CD4-positive, CD25-positive, alpha-beta regulatory T cell (primary cell): Measurements from ENCODE around the gene METAP1D. TPM values are rescaled to one million over a fixed set of nuclear protein-coding genes. Genes with fewer than 3 reads are reported as not detected.

ENCODE experiments used
- ATAC-seq, 2 donors: fragments of 150-1000 bp; cut with Tn5 transposase; one replicate each; pipeline ENCODE4 v1.10.0; 2021; ENCODE audit warnings: low read depth in 2 of 2, moderate number of reproducible peaks in 2 of 2, moderate library complexity in 1 of 2
- DNase-seq, 3 donors: peaks; one replicate each; pipeline versions ENCODE4 v3.0.0 to v3.0.0-alpha.2; 2012 to 2022; ENCODE audit warnings: mixed read lengths in 1 of 3
- H3K27ac ChIP-seq: one replicate; pipeline ENCODE4 v1.7.0; 2013; ENCODE audit warnings: mild to moderate bottlenecking, low read length; ENCODE audit not compliant: insufficient read depth, poor library complexity, severe bottlenecking
- H3K27me3 ChIP-seq: one replicate; pipeline ENCODE4 v1.7.0; 2013; ENCODE audit warnings: low read length; ENCODE audit not compliant: control insufficient read depth, insufficient read depth
- H3K36me3 ChIP-seq: one replicate; pipeline ENCODE4 v1.7.0; 2013; ENCODE audit warnings: mild to moderate bottlenecking, low read length, moderate library complexity; ENCODE audit not compliant: control insufficient read depth, insufficient read depth
- H3K4me1 ChIP-seq: 2 replicates; pipeline ENCODE4 v1.7.0; 2013; ENCODE audit warnings: mild to moderate bottlenecking, low read length; ENCODE audit not compliant: insufficient read depth, control insufficient read depth, poor library complexity, severe bottlenecking
- H3K4me3 ChIP-seq: one replicate; pipeline ENCODE4 v1.7.0; 2013; ENCODE audit warnings: low read depth, mild to moderate bottlenecking, low read length, moderate library complexity
- H3K9me3 ChIP-seq, 2 experiments: 1 replicate in 1 of 2; 2 replicates in 1 of 2; pipeline ENCODE4 v1.7.0; 2013; ENCODE audit warnings: low read length in 2 of 2, mild to moderate bottlenecking in 1 of 2, moderate library complexity in 1 of 2; ENCODE audit not compliant: control insufficient read depth in 2 of 2
- H3K27ac Mint-ChIP-seq, 3 donors: one replicate each; pipeline ENCODE4 v1.8.0; 2020 to 2022; ENCODE audit warnings: mild to moderate bottlenecking in 3 of 3, mixed read lengths in 3 of 3, moderate library complexity in 2 of 3
- H3K27me3 Mint-ChIP-seq: one replicate; pipeline ENCODE4 v1.8.0; 2022; ENCODE audit warnings: mild to moderate bottlenecking, mixed read lengths
- H3K36me3 Mint-ChIP-seq: one replicate; pipeline ENCODE4 v1.8.0; 2020; ENCODE audit warnings: mixed read lengths
- H3K4me1 Mint-ChIP-seq, 4 donors: one replicate each; pipeline ENCODE4 v1.8.0; 2020 to 2022; ENCODE audit warnings: mixed read lengths in 4 of 4, mild to moderate bottlenecking in 1 of 4
- H3K4me3 Mint-ChIP-seq, 4 donors: one replicate each; pipeline ENCODE4 v1.8.0; 2020 to 2022; ENCODE audit warnings: mild to moderate bottlenecking in 4 of 4, mixed read lengths in 4 of 4, moderate library complexity in 3 of 4
- H3K9me3 Mint-ChIP-seq, 7 donors: one replicate each; pipeline ENCODE4 v1.8.0; 2020 to 2022; ENCODE audit warnings: mixed read lengths in 7 of 7, mild to moderate bottlenecking in 3 of 7, moderate library complexity in 2 of 7
- polyA plus RNA-seq, 4 donors: library from polyadenylated mRNA; unstranded; fragments of 300-500 nt; fragmentation: Illumina TruSeq; gene quantifications; one replicate each; pipeline ENCODE4 v1.2.3, GENCODE V29; 2021
- total RNA-seq: library from RNA; stranded (reverse); gene quantifications from one replicate; pipeline ENCODE4 v1.2.3, GENCODE V29; 2022

The METAP1D gene
- total and polyA plus RNA-seq, 5 donors from 2014 or later, result 0.54 to 3.7 (median 2.3) TPM

- Histone ChIP-seq H3K36me3 (no peaks in the 10 kb centered on the region), H3K27ac (no peak overlapping the region), H3K4me3 (no peak overlapping the region), H3K9me3 (no peaks in the 10 kb centered on the region), H3K4me1 (no peaks in the 10 kb centered on the region), H3K27me3 (peaks cover 9% of the 10 kb centered on the region)
- Mint-ChIP-seq H3K36me3 (peaks cover 8% of the 10 kb centered on the region), H3K27ac (no peak overlapping the region), H3K4me3 (no peak overlapping the region), H3K4me1 (peaks cover 0 to 3% (median 0%) of the 10 kb centered on the region in 4 donors), H3K9me3 (peaks cover 0 to 2% (median 0%) of the 10 kb centered on the region in 7 donors), H3K27me3 (peaks cover 50% of the 10 kb centered on the region)
- no peak for DNase-seq
- no peak for ATAC-seq
These were observed 74.5 kb downstream of the METAP1D start for GRCh38 chr2:172074254-172074653.

- H3K27ac Mint-ChIP-seq, result no peak overlapping the region
- Histone ChIP-seq H3K36me3 (no peaks in the 10 kb centered on the region), H3K27ac (no peak overlapping the region), H3K27me3 (peaks cover 51% of the 10 kb centered on the region), H3K4me1 (peaks cover 21% of the 10 kb centered on the region), H3K9me3 (peaks cover 0 to 11% of the 10 kb centered on the region in 2 experiments), H3K4me3 (no peak overlapping the region)
- ATAC-seq (no peak), DNase-seq (no peak)
- H3K4me1 Mint-ChIP-seq, result peaks cover 4 to 35% (median 26%) of the 10 kb centered on the region in 4 donors
- H3K9me3 Mint-ChIP-seq, result peaks cover 0 to 12% (median 0%) of the 10 kb centered on the region in 7 donors
- peaks cover 91% of the 10 kb centered on the region for H3K27me3 Mint-ChIP-seq
- no peak overlapping the region for H3K4me3 Mint-ChIP-seq
- H3K36me3 Mint-ChIP-seq, result no peaks in the 10 kb centered on the region
These were observed 79.7 kb downstream of the METAP1D start for GRCh38 chr2:172079416-172079815.

GRCh38 chr2:172079838-172080640 lies 80.3 kb downstream of the METAP1D start:
- Mint-ChIP-seq H3K27me3 (peaks cover 95% of the 10 kb centered on the region), H3K36me3 (no peaks in the 10 kb centered on the region), H3K4me3 (peak overlapping the region in 2 of 4 donors; percentile 50 to 51), H3K9me3 (peaks cover 0 to 12% (median 0%) of the 10 kb centered on the region in 7 donors), H3K4me1 (peaks cover 4 to 41% (median 26%) of the 10 kb centered on the region in 4 donors), H3K27ac (peak overlapping the region; percentile 1 to 57 (median 46))
- Histone ChIP-seq H3K4me3 (no peak overlapping the region), H3K27me3 (peaks cover 53% of the 10 kb centered on the region), H3K4me1 (peaks cover 28% of the 10 kb centered on the region), H3K36me3 (no peaks in the 10 kb centered on the region), H3K27ac (no peak overlapping the region), H3K9me3 (peaks cover 0 to 11% of the 10 kb centered on the region in 2 experiments)
- ATAC-seq (no peak), DNase-seq (no peak)

- no peaks in the 10 kb centered on the region for H3K36me3 ChIP-seq
- H3K36me3 Mint-ChIP-seq, result no peaks in the 10 kb centered on the region
- peak overlapping the region in 2 of 4 donors; percentile 51 to 71 for H3K4me3 Mint-ChIP-seq
- H3K4me3 ChIP-seq, result no peak overlapping the region
- peaks cover 0 to 14% (median 2%) of the 10 kb centered on the region in 7 donors for H3K9me3 Mint-ChIP-seq
- H3K27ac ChIP-seq, result no peak overlapping the region
- peak overlapping the region in 2 of 3 donors; percentile 46 to 87 for H3K27ac Mint-ChIP-seq
- peaks cover 58% of the 10 kb centered on the region for H3K27me3 ChIP-seq
- H3K27me3 Mint-ChIP-seq, result peaks cover 95% of the 10 kb centered on the region
- ATAC-seq, result no peak
- peak in 1 of 3 donors; percentile 21 for DNase-seq
- peaks cover 0 to 11% of the 10 kb centered on the region in 2 experiments for H3K9me3 ChIP-seq
- H3K4me1 ChIP-seq, result peaks cover 34% of the 10 kb centered on the region
- peaks cover 10 to 48% (median 31%) of the 10 kb centered on the region in 4 donors for H3K4me1 Mint-ChIP-seq
These were observed 81.0 kb downstream of the METAP1D start for GRCh38 chr2:172080641-172081220.

- Histone ChIP-seq H3K4me1 (peaks cover 41% of the 10 kb centered on the region), H3K4me3 (no peak overlapping the region), H3K27ac (no peak overlapping the region), H3K27me3 (peaks cover 62% of the 10 kb centered on the region), H3K9me3 (peaks cover 0 to 11% of the 10 kb centered on the region in 2 experiments), H3K36me3 (no peaks in the 10 kb centered on the region)
- Mint-ChIP-seq H3K36me3 (no peaks in the 10 kb centered on the region), H3K27me3 (peaks cover 96% of the 10 kb centered on the region), H3K27ac (peak overlapping the region in 1 of 3 donors; percentile 46), H3K9me3 (peaks cover 0 to 15% (median 2%) of the 10 kb centered on the region in 7 donors), H3K4me3 (peak overlapping the region; percentile 8 to 97 (median 65)), H3K4me1 (peaks cover 13 to 55% (median 36%) of the 10 kb centered on the region in 4 donors)
- ATAC-seq, result no peak
- peak in 1 of 3 donors; percentile 20 for DNase-seq
These were observed 81.7 kb downstream of the METAP1D start for GRCh38 chr2:172081221-172082022.

GRCh38 chr2:172082105-172082943 lies 82.6 kb downstream of the METAP1D start:
- Mint-ChIP-seq H3K27me3 (peaks cover 96% of the 10 kb centered on the region), H3K4me1 (peaks cover 15 to 64% (median 40%) of the 10 kb centered on the region in 4 donors)

More at GRCh38 chr2:172082105-172082943, 82.6 kb downstream of the METAP1D start:
- Mint-ChIP-seq H3K27ac (peak overlapping the region in 2 of 3 donors; percentile 10 to 92), H3K9me3 (peaks cover 0 to 16% (median 2%) of the 10 kb centered on the region in 7 donors), H3K4me3 (peak overlapping the region; percentile 8 to 97 (median 64)), H3K36me3 (no peaks in the 10 kb centered on the region)
- Histone ChIP-seq H3K27me3 (peaks cover 64% of the 10 kb centered on the region), H3K9me3 (peaks cover 0 to 11% of the 10 kb centered on the region in 2 experiments), H3K4me1 (peaks cover 50% of the 10 kb centered on the region), H3K4me3 (no peak overlapping the region), H3K36me3 (no peaks in the 10 kb centered on the region), H3K27ac (no peak overlapping the region)
- ATAC-seq, result no peak
- no peak for DNase-seq
